GM21786 (cell line): ENCODE measurements around the gene MIAT.
A peak's percentile ranks its signal among the peaks of the same experiment; 100 is the strongest.

Experiments used
- ATAC-seq: cut with Tn5 transposase; IDR thresholded peaks from one replicate; pipeline ENCODE4 v1.9.1; 2021; ENCODE audit not compliant: unreplicated experiment

Gene MIAT

GRCh38 chr22:26631282-26631681, 26.1 kb upstream of the MIAT start:
- no peak for ATAC-seq

DNA sequence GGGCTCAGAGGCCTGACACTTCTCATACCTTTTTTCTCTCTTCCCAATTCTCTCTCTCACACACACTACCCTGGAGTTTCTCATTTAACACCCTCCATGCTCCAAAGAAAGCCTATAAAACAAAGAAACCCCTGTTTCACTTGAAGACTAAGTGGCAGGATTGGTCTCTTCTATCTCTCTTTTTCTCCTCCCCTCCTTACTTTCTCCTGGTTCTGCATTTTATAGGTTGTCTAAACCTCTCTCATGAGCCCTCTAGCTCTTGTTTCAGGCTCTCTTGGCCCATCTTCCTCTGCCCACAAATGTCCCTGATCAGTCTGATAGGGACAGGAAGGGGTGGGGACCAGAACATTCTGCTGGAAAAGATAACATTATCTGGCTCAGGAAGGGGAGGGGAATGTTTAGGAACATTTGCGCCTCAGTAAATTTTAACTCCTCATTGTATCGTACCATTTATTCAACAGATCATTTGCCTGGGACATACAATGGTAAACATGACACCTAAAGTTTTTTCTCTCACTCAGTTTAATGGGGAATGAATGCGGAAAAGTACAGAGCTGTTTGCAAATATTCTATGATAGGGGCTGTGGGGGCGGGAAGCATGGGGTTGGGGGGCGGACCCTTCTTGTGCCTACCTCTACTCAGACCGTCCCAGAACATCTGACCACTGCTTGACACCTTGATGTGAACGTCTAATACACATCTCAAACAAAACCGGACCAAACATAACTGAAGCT, 24.8 kb upstream of the MIAT start:
- no peak for ATAC-seq

- no peak for ATAC-seq
These were observed 23.2 kb upstream of the MIAT start for GRCh38 chr22:26634189-26634588.

GRCh38 chr22:26635117-26635516, 22.3 kb upstream of the MIAT start:
- ATAC-seq: no peak

- no peak for ATAC-seq
These were observed 21.1 kb upstream of the MIAT start for GRCh38 chr22:26636296-26636695.

DNA sequence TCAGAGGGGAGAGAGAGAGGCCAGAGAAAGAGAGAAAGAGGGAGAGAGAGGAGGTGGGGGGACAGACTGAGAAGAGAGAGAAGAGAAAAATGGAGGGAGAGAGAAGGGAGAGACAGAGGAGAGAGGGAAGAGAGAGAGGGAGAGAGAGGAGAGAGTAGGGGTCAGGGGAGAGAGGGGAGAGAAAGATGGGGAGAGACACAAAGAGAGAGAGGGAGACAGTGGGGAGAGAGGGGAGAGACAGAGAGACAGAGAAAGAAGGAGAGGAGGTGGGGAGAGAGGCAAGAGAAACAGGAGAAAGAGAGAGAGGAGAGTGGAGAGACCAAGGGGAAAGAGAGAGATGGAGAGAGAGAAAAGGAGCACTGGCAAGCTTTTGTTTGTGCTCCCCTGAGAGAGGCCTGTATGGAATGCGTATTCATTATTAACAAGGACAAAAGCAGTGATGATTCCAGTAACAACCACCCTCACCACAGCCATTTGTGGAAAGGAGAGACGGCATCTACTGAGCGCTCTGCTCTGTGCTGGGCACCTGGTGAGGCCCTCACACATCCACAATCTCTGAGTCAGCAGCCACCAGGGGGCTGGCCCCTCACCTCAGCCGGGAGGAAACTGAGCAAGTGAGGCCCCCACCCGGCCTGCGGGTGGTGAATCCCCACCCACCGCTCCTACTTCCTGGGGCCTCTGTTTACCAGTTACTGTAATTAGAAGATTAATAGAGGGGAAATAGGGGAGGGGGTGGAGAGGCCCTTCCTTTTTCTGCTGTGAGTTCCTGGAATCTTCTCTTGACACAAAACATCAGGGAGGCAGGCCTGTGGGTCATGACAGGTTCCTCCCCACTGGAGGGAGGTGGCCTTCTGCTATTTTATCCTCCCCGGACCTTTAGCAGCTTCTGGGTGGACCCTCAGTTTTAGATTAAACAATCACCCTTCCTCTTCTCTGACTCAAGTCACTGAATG, 14.6 kb upstream of the MIAT start:
- ATAC-seq: no peak

DNA sequence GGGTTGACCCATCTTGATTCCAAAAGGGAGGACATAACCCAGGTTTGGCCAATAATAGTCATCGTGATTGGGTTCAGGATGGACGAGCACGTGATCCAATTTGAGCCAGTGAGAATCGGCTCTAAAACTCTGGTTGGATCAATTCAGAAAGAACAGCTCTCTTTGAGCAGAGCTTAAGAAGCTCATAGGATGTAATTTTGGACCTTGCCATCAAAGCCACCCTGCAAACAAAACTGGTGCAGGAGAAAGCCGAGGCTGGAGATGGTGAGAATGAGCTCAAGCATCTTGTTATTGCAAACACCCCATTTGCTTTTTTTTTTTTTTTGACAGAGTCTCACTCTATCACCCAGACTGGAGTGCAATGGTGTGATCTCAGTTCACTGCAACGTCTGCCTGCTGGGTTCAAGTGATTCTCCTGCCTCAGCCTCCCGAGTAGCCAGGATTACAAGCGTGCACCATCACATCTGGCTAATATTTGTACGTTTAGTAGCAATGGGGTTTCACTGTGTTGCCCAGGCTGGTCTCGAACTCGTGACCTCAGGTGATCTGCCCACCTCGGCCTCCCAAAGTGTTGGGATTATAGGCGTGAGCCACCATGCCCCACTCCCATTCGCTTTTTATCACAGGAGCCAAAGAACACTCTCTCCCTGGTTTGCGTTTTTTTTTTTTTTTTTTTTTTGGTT, 13.8 kb upstream of the MIAT start:
- no peak for ATAC-seq

- no peak for ATAC-seq
These were observed 11.2 kb upstream of the MIAT start for GRCh38 chr22:26646158-26646557.

DNA sequence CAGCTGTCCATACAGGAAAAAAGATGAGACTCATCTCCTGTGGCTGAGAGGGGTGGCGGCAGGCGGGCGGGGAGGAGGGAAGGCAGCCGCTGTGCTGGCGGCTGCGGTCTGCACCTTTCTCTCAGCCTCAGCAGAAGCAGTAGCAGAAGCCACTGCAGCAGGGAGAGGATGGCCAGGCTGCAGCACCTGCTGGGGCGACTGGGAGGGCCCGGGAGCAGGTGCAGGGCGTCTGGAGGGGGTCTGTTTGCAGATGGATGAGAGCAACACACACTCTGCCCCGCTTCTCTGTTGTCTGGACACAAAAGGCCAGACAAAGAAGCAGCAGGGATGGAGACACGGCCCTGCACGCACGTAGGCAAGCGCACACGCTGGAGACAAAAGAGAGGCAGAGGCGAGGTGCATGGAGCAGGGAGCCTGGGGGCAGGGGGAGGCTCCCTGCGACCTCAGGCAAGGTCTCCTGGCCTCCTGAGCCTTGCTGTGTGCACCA, 9.3 kb upstream of the MIAT start:
- ATAC-seq: no peak

- no peak for ATAC-seq
These were observed 8.6 kb upstream of the MIAT start for GRCh38 chr22:26648528-26649388.

- no peak for ATAC-seq
These were observed 6.5 kb upstream of the MIAT start for GRCh38 chr22:26650722-26651421.

DNA sequence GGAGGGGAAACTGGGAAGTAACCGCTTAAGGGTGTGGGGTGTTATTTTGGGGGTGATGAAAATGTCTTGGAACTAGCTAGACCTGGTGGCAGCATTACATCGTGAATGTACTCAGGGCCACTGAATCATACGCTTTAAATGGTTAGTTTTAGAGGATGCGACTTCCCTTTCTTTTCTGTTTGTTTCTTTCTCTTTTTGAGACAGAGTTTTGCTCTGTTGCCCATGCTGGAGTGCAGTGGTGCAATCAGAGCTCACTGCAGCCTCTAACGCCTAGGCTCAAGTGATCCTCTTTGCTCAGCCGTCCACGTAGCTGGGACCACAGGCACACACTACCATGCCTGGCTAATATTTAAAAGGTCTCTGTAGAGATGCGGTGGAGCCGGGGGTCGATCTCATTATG, 5.6 kb upstream of the MIAT start:
- ATAC-seq: no peak

DNA sequence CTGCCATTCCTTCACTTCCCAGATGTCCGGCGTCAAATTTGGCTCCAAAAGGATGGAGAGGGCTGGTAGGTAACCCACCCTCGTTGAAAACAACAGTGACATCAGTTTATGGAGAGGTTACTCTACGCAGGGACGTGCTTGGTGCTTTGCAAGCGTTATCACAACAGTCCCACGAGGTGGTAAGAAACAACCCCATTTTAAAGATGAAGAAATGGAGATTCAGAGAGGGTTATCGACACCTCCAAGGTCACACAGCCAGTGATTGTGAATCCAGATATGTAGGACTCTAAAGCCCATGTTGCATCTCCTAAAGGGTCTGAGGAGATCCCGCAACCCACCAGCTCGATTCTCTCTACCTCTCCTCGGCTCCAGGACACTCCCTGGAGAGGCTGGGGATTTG, 773 bp downstream of the MIAT start:
- no peak for ATAC-seq

GRCh38 chr22:26658671-26659478, 1.5 kb downstream of the MIAT start:
- ATAC-seq: peak; percentile 78

DNA sequence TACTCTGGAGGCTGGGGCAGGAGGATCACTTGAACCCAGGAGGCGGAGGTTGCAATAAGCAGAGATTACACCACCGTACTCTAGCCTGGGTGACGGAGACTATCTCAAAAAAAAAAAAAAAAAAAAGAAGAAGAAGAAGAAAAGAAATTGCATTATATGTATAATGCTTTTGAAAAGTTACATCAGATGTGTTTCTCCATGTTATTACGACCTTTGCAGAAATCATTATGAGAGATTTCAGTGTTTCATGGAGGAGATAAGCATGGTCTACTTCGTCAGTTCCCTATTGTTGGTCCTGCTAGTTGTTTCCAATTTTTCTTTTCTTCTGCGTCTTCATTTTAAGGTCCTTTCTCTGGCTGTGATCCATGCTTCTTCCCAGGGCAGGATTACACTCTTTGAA, 3.0 kb downstream of the MIAT start:
- ATAC-seq: no peak

- ATAC-seq: no peak
These were observed 3.7 kb downstream of the MIAT start for GRCh38 chr22:26660961-26661578.

- no peak for ATAC-seq
These were observed 4.8 kb downstream of the MIAT start for GRCh38 chr22:26662160-26662559.

DNA sequence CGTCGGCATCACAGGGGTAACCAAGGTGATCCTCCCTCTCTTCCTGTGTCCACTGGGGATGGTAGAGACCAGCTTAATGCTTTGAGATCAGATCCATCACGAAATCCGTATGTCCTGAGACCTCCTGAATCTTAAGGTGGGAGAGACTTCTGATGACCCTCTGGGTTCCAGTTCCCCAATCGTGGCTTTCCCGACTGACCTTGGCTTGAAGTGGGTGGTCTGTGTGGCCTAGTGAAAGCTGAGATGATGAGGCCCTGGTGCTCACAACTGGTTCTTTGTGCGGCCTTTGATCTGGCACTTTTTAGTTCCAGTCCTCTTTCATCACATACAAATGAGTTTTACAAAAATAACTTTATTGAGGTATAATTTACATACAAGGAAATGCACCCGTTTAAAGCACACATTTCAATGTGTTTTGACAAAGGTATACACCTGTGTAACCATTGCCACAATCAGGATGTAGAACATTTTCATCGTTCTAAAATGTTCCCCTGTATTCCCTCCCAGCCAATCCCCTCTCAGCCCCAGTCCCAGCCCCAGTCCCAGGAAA, 6.1 kb downstream of the MIAT start:
- ATAC-seq: no peak
